Retina (tissue), 1 donor: ENCODE measurements around the gene MMADHC.

Experiments used
- DNase-seq: peaks from one replicate; pipeline ENCODE4 v3.0.0-alpha.2; 2016

The MMADHC gene

DNA sequence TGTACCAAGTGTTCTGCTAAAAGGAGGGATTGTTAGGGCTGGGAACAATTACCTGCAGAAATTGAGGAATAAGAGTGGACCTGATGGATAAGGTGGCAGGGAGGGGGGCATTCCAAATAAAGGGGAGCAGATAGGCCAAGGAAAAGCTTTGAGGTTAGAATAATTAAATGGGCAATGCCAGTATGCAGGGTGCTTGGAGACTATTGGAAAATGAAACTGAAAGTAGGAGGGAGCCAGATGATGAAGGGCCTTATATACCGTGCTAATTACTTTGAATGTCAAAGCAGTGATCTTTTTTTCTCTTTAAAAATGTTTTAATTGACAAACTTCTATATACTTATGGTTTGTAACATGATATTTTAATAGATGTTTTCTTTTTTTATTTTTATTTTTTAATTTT, 42.9 kb downstream of the MMADHC start:
- DNase-seq, result no peak

DNA sequence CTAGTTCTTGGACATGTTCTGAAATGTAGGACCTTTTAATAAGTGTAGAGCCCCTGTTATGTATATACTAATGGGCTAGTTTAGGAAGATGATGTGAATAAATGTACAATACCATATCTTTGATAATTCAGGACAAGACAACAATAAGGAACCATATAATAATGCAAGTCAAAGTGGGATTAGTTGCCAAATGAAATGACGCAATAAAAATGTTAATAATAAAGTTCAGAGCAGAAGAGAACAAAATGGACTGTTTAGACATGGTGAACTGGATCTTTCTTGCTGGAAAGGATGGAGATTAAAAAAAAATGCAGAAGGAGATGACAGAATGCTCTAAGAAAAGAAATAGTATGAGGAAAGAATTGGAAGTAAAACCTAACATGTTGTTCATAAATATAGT, 43.7 kb downstream of the MMADHC start:
- DNase-seq, result no peak

DNA sequence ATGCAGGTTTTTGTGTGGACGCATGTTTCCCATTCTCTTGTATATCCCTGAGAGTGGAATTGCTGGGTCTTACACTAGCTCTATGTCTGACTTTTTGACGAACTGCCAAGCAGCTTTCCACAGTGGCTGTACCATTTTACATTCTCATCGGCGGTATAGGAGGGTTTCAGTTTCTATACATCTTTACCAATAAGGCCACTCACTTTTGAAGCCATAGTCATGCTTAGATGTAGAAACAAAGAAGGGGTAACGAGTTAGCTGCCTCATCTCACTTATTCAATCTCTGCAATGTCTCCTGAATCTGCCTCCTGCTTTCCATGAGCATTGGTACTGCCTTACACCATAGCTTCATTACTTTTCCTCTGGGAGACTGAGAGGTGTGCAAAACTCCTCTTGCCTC, 47.4 kb downstream of the MMADHC start:
- no peak for DNase-seq

DNA sequence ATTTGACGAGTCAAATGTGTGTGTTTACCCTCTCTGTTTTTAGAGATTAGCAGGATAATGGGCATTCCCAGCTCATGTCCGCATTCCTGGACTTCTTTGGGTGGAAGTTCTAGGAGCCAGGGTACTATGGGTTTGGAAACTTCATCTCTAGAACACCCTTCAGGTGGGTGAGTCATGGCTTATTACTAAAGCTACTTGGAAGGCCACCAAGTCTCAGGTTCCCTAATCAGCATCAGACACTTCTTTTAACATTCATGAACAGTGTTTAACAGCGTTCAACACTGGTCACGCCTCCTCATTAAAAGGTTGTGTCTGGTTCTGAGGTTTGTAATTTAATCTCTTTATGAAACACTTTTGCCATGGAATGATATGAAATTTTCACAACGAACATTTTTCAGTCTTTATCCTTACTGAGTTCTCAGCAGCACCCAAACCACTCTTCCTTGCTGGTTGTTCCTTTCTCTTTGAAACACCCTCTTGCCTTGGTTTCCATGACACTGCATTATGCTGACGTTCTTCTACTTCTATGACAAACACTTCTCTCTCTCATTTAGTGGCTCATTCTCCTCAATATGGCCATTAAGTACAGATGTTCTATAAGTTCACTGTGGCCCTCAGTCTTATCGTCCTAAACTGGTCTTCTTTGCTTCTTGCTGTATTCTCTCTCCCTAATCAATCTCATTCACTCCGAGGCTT, 49.3 kb downstream of the MMADHC start:
- no peak for DNase-seq

- no peak for DNase-seq
Measured at GRCh38 chr2:149537092-149537726, 50.4 kb downstream of the MMADHC start.

- DNase-seq, result no peak
Measured at GRCh38 chr2:149536649-149537048, 50.9 kb downstream of the MMADHC start.

DNA sequence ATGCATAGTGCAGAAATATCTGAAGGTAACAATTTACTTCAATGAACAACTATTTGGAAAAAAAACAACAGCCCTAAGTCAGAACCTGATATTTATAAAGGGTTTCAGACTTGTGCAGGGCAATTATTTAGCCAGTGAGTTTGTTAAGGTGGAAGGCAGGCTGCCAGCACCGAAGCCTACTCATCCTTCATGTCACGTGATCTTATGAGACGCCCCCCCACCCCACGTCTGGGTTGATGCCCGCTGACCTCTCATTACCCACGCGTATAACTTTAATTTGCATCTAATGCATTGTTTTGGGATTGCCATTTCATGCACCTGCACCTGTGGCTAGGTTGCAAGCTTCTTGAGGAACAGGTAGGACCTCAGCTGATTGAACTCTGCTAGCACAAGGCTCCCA, 52.9 kb downstream of the MMADHC start:
- DNase-seq, result no peak

GRCh38 chr2:149528983-149529382, 58.6 kb downstream of the MMADHC start:
- DNase-seq, result no peak

DNA sequence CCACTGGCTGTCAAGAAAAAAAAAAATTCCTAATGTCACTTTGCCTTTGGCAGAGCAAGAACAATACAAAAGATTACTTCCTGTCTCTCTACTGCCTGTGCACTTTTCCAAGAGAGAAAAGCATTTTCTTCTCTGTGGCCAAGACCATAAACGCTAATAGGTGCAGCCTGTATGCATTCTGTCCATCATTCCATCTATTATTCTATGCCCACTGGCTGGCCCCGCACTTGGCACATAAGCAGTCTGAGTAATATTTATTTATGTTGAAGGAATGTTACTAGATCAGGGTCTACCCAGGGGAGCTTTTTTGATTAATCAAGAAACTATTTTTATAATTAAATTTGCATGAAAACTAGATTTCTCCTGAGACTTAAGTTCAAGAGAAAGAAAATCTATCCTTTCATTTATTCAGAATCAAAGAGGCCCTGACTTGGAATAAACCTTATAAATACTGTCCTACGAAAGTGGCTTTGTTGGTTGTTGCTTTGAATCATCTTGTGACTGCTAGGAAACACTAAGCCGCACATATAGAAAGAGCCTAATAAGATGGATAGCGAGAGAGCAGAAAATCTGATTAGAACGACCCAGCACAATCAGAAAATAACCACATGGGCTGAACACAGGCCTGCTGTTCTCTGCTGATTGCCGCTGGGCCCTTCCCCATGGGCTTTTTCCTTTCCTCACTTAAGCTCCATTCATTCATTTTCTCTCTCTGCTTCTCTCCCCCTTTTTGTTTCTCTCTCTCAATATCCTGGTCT, 59.4 kb downstream of the MMADHC start:
- peak; percentile 19 for DNase-seq

DNA sequence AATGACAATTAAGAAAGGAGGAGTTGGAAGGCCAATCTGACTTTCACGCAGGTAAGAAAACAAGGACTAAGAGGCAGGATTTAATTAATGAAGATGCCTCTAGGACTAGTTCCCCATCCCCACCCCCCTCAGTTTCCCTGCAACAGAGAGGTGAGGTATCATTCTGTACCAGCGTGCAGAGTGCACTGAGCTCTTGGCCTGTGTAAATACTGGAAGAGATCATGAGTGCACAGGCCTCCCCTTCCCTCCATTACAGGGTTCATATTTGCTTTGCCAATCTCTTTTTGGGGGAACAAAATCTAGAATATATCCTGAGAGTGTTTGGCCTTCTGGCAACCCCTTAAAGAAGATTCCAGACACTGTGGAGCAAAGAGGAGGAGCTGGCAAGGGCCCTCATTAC, 60.9 kb downstream of the MMADHC start:
- no peak for DNase-seq

DNA sequence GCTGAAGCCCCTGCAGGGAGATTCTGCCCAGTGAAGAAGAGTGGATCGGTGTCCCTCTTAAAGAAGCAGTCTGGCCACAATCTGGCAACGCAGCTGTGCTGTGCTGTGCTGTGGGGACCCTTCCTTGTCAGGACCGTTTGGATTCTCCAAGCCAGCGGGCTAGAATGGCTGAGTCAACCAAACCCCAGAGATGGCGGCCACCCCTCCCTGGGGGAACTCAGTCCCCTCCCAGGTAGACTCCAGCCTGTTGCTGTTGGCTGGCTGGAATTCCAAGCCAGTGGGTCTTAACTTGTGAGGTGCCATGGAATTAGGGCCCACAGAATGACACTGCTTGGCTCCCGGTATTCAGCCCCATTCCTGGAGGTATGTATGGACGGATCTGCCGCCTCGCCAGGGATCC, 62.3 kb downstream of the MMADHC start:
- DNase-seq, result no peak
